PC-9 (cell line): ENCODE results near the gene USF3. TPM values are rescaled to one million over a fixed set of nuclear protein-coding genes. Genes with fewer than 3 reads are reported as not detected.

Experiments
- BruUV-seq: library from RNA; stranded (reverse); fragments of 400-500 nt; replicated peaks from 2 replicates; lab custom pipeline; 2021; lab: Mats Ljungman, UMichigan
- CTCF ChIA-PET: fragments of 300-600 bp; sonication (Branson Sonifier 250); formaldehyde crosslinking; loops from one replicate; lab custom pipeline; 2022; ENCODE audit warnings: antibody characterized with exemption; lab: Charles Lee
- POLR2A ChIA-PET: fragments of 300-600 bp; sonication (Branson Sonifier 250); formaldehyde crosslinking; loops from one replicate; lab custom pipeline; 2022; ENCODE audit warnings: antibody characterized with exemption; ENCODE audit not compliant: unreplicated experiment; lab: Charles Lee
- DNase-seq, 2 experiments: peaks; one replicate each; pipeline versions ENCODE4 v3.0.0 to v3.0.0-alpha.2; 2015 to 2022; ENCODE audit warnings: mixed read lengths in 1 of 2
- H2AFZ ChIP-seq: fragments of 200-600 bp; sonication (generic); 2 replicates; pipeline ENCODE4 v1.8.1; 2017; ENCODE audit warnings: antibody characterized with exemption
- H3F3A ChIP-seq: fragments of 200-600 bp; sonication (generic); 2 replicates; pipeline ENCODE4 v1.8.1; 2017; ENCODE audit warnings: antibody characterized with exemption, mild to moderate bottlenecking, low read depth; ENCODE audit not compliant: insufficient read depth
- H3K27ac ChIP-seq: fragments of 200-600 bp; sonication (generic); 2 replicates; pipeline ENCODE4 v1.6.1; 2016; ENCODE audit warnings: mixed run types
- H3K27me3 ChIP-seq: fragments of 200-600 bp; sonication (generic); 2 replicates; pipeline ENCODE4 v1.6.1; 2016; ENCODE audit warnings: low read depth, mixed run types; ENCODE audit not compliant: insufficient read depth
- H3K36me3 ChIP-seq: fragments of 200-600 bp; sonication (generic); 2 replicates; pipeline ENCODE4 v1.6.1; 2016; ENCODE audit warnings: low read depth, mixed run types
- H3K4me1 ChIP-seq: fragments of 200-600 bp; sonication (generic); replicated peaks from 2 replicates; pipeline ENCODE4 v1.6.1; 2016; ENCODE audit warnings: mixed run types; ENCODE audit not compliant: insufficient read depth
- H3K4me2 ChIP-seq: fragments of 200-600 bp; sonication (generic); 2 replicates; pipeline ENCODE4 v1.6.1; 2017; ENCODE audit warnings: mixed run types
- H3K4me3 ChIP-seq: fragments of 200-600 bp; sonication (generic); 2 replicates; pipeline ENCODE4 v1.6.1; 2016; ENCODE audit warnings: mixed run types
- H3K79me2 ChIP-seq: fragments of 200-600 bp; sonication (generic); 2 replicates; pipeline ENCODE4 v1.6.1; 2017; ENCODE audit warnings: low read depth, mixed run types
- H3K9me2 ChIP-seq: fragments of 200-600 bp; sonication (generic); 2 replicates; pipeline ENCODE4 v1.8.1; 2017; ENCODE audit warnings: mild to moderate bottlenecking; ENCODE audit not compliant: insufficient read depth
- H3K9me3 ChIP-seq: fragments of 200-600 bp; sonication (generic); 2 replicates; pipeline ENCODE4 v1.8.1; 2016; ENCODE audit warnings: low read depth; ENCODE audit not compliant: insufficient read depth
- H4K20me1 ChIP-seq: fragments of 200-600 bp; sonication (generic); 2 replicates; pipeline ENCODE4 v1.8.1; 2017; ENCODE audit not compliant: insufficient read depth
- EZH2 ChIP-seq: fragments of 200-600 bp; sonication (generic); IDR thresholded peaks from 2 replicates; pipeline ENCODE4 v1.8.0; 2017; ENCODE audit warnings: antibody characterized with exemption, low read depth
- intact Hi-C: fragments of 100-400 bp; cut with micrococcal nuclease; formaldehyde crosslinking; loops from one replicate; pipeline ENCODE4 v1.10.0; 2022; ENCODE audit not compliant: unreplicated experiment
- total RNA-seq: library from RNA; stranded (reverse); gene quantifications from 2 replicates; pipeline ENCODE4 v1.2.3, GENCODE V29; 2021
- TF ChIP-seq, protein P1 (sequence below): fragments of 200-600 bp; sonication (generic); conservative IDR thresholded peaks from 2 replicates; pipeline ENCODE4 v1.6.1; 2017; ENCODE audit warnings: mixed run types, antibody characterized with exemption, mild to moderate bottlenecking, moderate library complexity

Gene USF3
- total RNA-seq, 1 experiment from 2014 or later, result 12.8 TPM

DNA sequence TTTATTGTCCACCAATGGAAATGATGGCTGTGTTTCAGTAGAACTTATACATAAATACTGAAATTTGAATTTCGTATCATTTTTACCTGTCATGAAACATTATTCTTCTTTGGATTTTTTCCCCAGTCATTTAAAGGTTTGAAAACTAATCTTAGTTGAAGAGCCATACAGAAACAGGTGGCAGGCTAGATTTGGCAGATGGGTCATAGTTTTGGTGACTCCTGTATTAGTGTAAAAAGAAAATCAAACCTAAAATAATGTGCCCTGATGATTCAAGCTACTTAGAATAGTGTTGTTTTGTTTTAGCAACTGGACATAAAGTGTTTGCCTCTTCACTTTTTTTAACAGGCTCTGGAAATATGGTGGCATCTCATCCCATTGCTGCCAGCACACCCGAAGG lies 95.2 kb downstream of the USF3 start:
- H3K27me3 ChIP-seq, result no peaks in the 10 kb centered on the region
- no peaks in the 10 kb centered on the region for H3K9me3 ChIP-seq
- no TSS peak for BruUV-seq
- H3K27ac ChIP-seq, result no peak overlapping the region
- no peaks in the 10 kb centered on the region for H3K79me2 ChIP-seq
- H3K36me3 ChIP-seq, result no peaks in the 10 kb centered on the region
- H3K4me1 ChIP-seq, result no peaks in the 10 kb centered on the region
- H2AFZ ChIP-seq, result no peak overlapping the region
- POLR2A ChIA-PET, result no interaction called here
- intact Hi-C loops, result no loop called here
- H3K9me2 ChIP-seq, result peaks cover 5% of the 10 kb centered on the region; the same call in 1 of the 2 replicates
- H3K4me3 ChIP-seq, result no peak overlapping the region
- DNase-seq, result no peak
- TF ChIP-seq, protein P1, sequence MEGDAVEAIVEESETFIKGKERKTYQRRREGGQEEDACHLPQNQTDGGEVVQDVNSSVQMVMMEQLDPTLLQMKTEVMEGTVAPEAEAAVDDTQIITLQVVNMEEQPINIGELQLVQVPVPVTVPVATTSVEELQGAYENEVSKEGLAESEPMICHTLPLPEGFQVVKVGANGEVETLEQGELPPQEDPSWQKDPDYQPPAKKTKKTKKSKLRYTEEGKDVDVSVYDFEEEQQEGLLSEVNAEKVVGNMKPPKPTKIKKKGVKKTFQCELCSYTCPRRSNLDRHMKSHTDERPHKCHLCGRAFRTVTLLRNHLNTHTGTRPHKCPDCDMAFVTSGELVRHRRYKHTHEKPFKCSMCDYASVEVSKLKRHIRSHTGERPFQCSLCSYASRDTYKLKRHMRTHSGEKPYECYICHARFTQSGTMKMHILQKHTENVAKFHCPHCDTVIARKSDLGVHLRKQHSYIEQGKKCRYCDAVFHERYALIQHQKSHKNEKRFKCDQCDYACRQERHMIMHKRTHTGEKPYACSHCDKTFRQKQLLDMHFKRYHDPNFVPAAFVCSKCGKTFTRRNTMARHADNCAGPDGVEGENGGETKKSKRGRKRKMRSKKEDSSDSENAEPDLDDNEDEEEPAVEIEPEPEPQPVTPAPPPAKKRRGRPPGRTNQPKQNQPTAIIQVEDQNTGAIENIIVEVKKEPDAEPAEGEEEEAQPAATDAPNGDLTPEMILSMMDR, result no peak
- no peak for TF ChIP-seq EZH2
- CTCF ChIA-PET, result no interaction called here
- no peaks in the 10 kb centered on the region for H4K20me1 ChIP-seq
- H3F3A ChIP-seq, result no peaks in the 10 kb centered on the region
- no peak overlapping the region for H3K4me2 ChIP-seq

DNA sequence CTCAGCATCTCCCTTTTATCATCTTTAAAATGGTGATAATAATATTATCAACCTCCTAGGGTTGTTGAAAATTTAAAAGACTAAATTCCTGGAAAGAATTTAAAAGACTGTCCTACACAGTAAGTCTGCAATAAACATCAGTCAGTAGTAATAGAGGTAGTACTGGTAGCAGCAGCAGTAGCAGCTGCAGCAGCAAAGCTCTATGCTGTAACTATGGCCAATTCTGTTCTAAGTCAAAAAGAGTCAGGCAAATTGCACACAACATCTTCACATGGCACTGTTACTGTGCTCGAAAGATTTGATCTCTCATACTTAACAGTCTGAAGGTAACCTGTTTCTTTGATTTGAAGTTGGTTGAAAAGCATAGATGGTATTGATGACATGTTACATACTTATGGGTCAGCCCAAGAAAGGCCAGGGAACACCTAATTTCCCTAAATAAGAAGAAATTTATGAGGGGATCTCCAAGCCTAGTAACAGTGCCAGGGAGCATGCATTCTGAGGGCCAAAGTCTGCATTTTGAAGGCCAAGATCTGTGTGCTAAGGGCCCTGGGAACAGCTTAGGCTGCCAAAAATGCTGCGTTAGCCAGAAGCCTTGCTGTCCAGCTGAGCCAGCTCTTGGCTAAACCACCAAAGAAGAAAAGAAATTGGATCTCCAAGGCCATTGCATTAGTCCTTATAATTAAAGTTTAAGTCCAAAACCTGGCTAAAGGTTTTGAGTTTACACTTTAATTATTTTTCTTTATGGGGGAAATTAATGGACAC lies 95.8 kb downstream of the USF3 start:
- intact Hi-C loops, result no loop called here
- Histone ChIP-seq H3K4me1 (no peaks in the 10 kb centered on the region), H3K9me2 (peaks cover 2% of the 10 kb centered on the region; the same call in 1 of the 2 replicates), H3K27me3 (no peaks in the 10 kb centered on the region), H3K4me2 (no peak overlapping the region), H3K4me3 (no peak overlapping the region), H3K9me3 (no peaks in the 10 kb centered on the region), H3K36me3 (no peaks in the 10 kb centered on the region), H4K20me1 (no peaks in the 10 kb centered on the region), H3K79me2 (no peaks in the 10 kb centered on the region), H3F3A (no peaks in the 10 kb centered on the region), H2AFZ (no peak overlapping the region), H3K27ac (no peak overlapping the region)
- no peak for DNase-seq
- ChIA-PET CTCF (no interaction called here), POLR2A (no interaction called here)
- no TSS peak for BruUV-seq
- no peak for TF ChIP-seq EZH2
- TF ChIP-seq, protein P1, result no peak

Other genes with a start within 250 kb of the USF3 start
- gene SPICE1, start 181.5 kb downstream of the USF3 start, total RNA-seq, result 34.7 and 35.9 TPM in 2 replicates
- gene SIDT1, start 164.1 kb downstream of the USF3 start, total RNA-seq, result 1.2 and 3.3 TPM in 2 replicates
- gene NAA50, start 49.6 kb upstream of the USF3 start, total RNA-seq, result 198 and 221 TPM in 2 replicates
- 56.2 and 75.1 TPM in 2 replicates for gene ATP6V1A, start 50.4 kb upstream of the USF3 start, total RNA-seq
- gene GRAMD1C, start 142.1 kb upstream of the USF3 start, total RNA-seq, result 14.7 and 15.7 TPM in 2 replicates